Activated CD4-positive, alpha-beta T cell treated with anti-CD3 and anti-CD28 coated beads, Interleukin-2, amount 50 U/mL, for 1 hour (primary cell): Measurements from ENCODE around the gene FAM210B.
"Not testable (repeated sequence)": the region's sequence is repeated elsewhere in the genome, so short reads cannot be mapped to it uniquely, and the experiment has no call there.

Experiments
- DNase-seq: peaks from one replicate; pipeline ENCODE4 v3.0.0-alpha.2; 2020

The FAM210B gene

GRCh38 chr20:56393653-56394052 is 34.9 kb downstream of the FAM210B start:
- DNase-seq, result no peak

- DNase-seq, result no peak
Observed at GRCh38 chr20:56395166-56395565, 36.4 kb downstream of the FAM210B start.

GRCh38 chr20:56400001-56400640 is 41.3 kb downstream of the FAM210B start:
- peak; percentile 61 for DNase-seq

- no peak for DNase-seq
Observed at GRCh38 chr20:56403465-56403864, 44.7 kb downstream of the FAM210B start.

GRCh38 chr20:56405356-56405755 is 46.6 kb downstream of the FAM210B start:
- not testable (repeated sequence) for DNase-seq

- DNase-seq, result no peak
Observed at GRCh38 chr20:56406910-56407309, 48.1 kb downstream of the FAM210B start.

- DNase-seq, result no peak
Observed at GRCh38 chr20:56409521-56409920, 50.7 kb downstream of the FAM210B start.

- DNase-seq, result no peak
Observed at GRCh38 chr20:56409956-56410355, 51.2 kb downstream of the FAM210B start.

GRCh38 chr20:56411287-56411686 is 52.5 kb downstream of the FAM210B start:
- DNase-seq, result not testable (repeated sequence)

GRCh38 chr20:56411759-56412472 is 53.1 kb downstream of the FAM210B start, which contains the start of gene CASS4:
TSS of gene CASS4 (plus strand) at chr20:56412260. CDS start at chr20:56412459, 199 bp downstream.
- no peak for DNase-seq

GRCh38 chr20:56412473-56412790 is 53.7 kb downstream of the FAM210B start:
- DNase-seq, result no peak

GRCh38 chr20:56412949-56413348 is 54.2 kb downstream of the FAM210B start:
- no peak for DNase-seq

GRCh38 chr20:56414842-56415765 is 56.3 kb downstream of the FAM210B start:
- DNase-seq, result peak; percentile 34

- no peak for DNase-seq
Observed at GRCh38 chr20:56417402-56417801, 58.6 kb downstream of the FAM210B start.

- no peak for DNase-seq
Observed at GRCh38 chr20:56417911-56418310, 59.1 kb downstream of the FAM210B start.
